Measurements from ENCODE around the gene COL15A1.

- TF ChIP-seq CTCF (optimal IDR thresholded peaks at IDR 0.05 in 1 of 3, IDR thresholded peaks at IDR 0.05 in 1 of 3, conservative IDR thresholded peaks at IDR 0.05 in 1 of 3; ENCODE audit: extremely low read depth in 1 of 3, insufficient read depth in 2 of 3, low read length in 3 of 3) (no peak), EZH2 (IDR thresholded peaks at IDR 0.05; ENCODE audit: low read length) (no peak)
Observed at GRCh38 chr9:98980291-98980690, 36.6 kb downstream of the COL15A1 start.
